ENCODE results near the gene MIER3. TPM values are rescaled to one million over a fixed set of nuclear protein-coding genes. Genes with fewer than 3 reads are reported as not detected.

Gene MIER3
- total RNA-seq, 4 donors from 2014 or later = 19.8 to 38.5 (median 29.5) TPM

DNA sequence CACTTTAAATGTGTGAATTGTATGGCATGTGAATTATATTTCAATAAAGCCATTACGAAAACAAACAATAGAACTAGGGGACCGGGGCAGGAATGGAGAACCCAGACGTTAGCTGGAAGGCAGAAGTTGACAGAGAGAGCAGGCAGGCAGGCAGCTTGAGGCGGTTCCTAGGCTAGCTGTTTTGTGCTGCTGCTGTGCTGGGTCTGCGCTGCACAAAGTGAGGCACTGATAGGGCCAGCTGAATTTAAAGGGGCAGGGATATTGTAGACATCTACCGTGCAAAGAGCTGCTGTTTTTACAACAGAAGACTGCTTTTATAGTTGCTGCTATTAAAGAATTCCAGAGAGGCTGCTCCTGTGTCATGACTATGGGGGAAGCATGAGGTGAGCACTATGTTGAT is 21.6 kb upstream of the MIER3 start:
- no peak for DNase-seq
- no peaks in the 10 kb centered on the region for H3K27me3 ChIP-seq
- H3K36me3 ChIP-seq = no peaks in the 10 kb centered on the region
- peaks cover 0 to 4% (median 0%) of the 10 kb centered on the region in 4 donors for H3K4me1 ChIP-seq
- TF ChIP-seq, protein P1, sequence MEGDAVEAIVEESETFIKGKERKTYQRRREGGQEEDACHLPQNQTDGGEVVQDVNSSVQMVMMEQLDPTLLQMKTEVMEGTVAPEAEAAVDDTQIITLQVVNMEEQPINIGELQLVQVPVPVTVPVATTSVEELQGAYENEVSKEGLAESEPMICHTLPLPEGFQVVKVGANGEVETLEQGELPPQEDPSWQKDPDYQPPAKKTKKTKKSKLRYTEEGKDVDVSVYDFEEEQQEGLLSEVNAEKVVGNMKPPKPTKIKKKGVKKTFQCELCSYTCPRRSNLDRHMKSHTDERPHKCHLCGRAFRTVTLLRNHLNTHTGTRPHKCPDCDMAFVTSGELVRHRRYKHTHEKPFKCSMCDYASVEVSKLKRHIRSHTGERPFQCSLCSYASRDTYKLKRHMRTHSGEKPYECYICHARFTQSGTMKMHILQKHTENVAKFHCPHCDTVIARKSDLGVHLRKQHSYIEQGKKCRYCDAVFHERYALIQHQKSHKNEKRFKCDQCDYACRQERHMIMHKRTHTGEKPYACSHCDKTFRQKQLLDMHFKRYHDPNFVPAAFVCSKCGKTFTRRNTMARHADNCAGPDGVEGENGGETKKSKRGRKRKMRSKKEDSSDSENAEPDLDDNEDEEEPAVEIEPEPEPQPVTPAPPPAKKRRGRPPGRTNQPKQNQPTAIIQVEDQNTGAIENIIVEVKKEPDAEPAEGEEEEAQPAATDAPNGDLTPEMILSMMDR (IDR thresholded peaks at IDR 0.05) = no peak
- no peak for TF ChIP-seq POLR2A (IDR thresholded peaks at IDR 0.05)
- no peak overlapping the region for H3K4me3 ChIP-seq
- H3K27ac ChIP-seq = no peak overlapping the region
- H3K9me3 ChIP-seq = no peaks in the 10 kb centered on the region

DNA sequence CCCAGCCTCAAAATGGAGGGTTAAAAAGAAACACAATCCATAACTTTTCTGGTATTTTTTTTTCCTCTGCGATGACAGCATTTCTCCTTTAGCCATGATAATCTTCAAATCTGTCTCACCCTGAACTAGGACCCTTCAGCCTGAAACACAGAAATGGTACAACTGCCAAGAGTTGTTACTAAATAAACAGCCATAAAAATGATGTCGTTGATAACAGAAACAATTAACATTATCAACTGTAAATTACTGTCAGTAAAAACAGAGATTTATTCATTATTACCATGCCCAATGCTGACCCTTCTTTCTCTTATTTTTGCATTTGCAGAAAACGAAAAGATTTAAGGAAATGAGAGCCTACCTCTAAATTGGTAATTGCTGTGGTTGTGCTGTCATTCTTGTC is 19.4 kb upstream of the MIER3 start:
- H3K9me3 ChIP-seq = no peaks in the 10 kb centered on the region
- H3K4me3 ChIP-seq = no peak overlapping the region
- TF ChIP-seq, protein P1 (IDR thresholded peaks at IDR 0.05) = no peak
- no peak for TF ChIP-seq POLR2A (IDR thresholded peaks at IDR 0.05)
- no peak overlapping the region for H3K27ac ChIP-seq
- no peaks in the 10 kb centered on the region for H3K4me1 ChIP-seq
- H3K27me3 ChIP-seq = no peaks in the 10 kb centered on the region
- no peaks in the 10 kb centered on the region for H3K36me3 ChIP-seq
- no peak for DNase-seq

DNA sequence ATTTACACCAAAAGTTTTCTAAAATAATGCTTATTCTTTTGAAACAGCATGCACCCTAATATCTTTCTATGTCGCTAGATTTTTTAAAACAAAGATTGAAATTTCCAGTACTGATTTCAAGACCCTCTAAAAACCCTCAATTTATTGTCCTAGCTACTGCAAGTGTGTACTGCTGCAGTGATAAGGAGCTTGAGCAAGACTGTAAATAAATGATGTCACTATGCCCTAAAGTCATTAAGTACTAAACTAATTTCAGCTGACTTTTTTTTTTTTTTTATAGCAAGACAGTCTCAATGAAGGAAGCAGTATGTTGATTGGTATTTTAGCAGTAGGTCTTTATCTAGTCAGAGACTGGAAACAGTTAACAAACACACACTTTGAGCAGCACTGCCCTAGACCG is 12.2 kb upstream of the MIER3 start:
- Histone ChIP-seq H3K27me3 (no peaks in the 10 kb centered on the region), H3K36me3 (no peaks in the 10 kb centered on the region), H3K9me3 (no peaks in the 10 kb centered on the region), H3K4me3 (no peak overlapping the region), H3K4me1 (peaks cover 0 to 3% (median 0%) of the 10 kb centered on the region in 4 donors), H3K27ac (no peak overlapping the region)
- no peak for TF ChIP-seq POLR2A (IDR thresholded peaks at IDR 0.05)
- TF ChIP-seq, protein P1 (IDR thresholded peaks at IDR 0.05) = peak in 3 of 6 experiments; percentile 38 to 54 (median 43)
- no peak for DNase-seq

DNA sequence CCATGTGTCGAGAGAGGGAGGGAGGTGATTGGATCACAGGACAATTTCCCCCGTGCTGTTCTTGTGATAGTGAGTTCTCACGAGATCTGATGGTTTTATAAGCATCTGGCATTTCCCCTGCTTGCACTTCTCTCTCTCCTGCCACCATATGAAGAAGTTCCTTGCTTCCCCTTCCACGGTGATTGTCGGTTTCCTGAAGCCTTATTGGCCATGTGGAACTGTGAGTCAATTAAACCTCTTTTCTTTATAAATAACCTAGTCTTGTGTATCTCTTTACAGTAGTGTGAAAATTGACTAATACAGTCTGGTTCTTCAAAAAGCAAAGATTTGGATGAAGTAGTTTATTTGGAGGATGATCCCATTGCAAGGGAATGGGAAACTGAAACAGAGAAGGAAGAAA is 11.3 kb upstream of the MIER3 start:
- no peak for DNase-seq
- no peaks in the 10 kb centered on the region for H3K36me3 ChIP-seq
- H3K9me3 ChIP-seq = no peaks in the 10 kb centered on the region
- no peak overlapping the region for H3K4me3 ChIP-seq
- H3K4me1 ChIP-seq = peaks cover 0 to 3% (median 0%) of the 10 kb centered on the region in 4 donors
- no peaks in the 10 kb centered on the region for H3K27me3 ChIP-seq
- TF ChIP-seq, protein P1 (IDR thresholded peaks at IDR 0.05) = no peak
- TF ChIP-seq POLR2A (IDR thresholded peaks at IDR 0.05) = no peak
- H3K27ac ChIP-seq = peak overlapping the region in 1 of 4 donors; percentile 16

DNA sequence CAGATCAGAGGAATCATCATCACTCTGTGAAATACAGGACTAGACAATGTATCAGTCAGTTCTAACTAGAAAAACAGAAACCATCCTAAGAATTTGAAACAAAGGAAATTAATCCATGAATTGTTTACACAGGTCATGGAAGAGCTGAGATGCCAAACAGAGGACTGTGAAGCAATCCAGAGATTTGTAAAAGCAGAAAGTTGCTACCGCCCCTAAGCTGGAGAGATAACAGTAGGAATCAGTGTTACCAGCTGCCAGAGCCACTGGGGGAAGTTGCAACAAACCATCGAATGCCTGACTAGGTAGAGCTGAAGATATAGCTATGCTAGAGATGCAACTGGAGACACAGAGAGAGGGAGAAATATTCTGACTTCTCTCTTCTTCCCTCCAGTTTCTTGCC is 10.4 kb upstream of the MIER3 start:
- TF ChIP-seq POLR2A (IDR thresholded peaks at IDR 0.05) = no peak
- TF ChIP-seq, protein P1 (IDR thresholded peaks at IDR 0.05) = no peak

DNA sequence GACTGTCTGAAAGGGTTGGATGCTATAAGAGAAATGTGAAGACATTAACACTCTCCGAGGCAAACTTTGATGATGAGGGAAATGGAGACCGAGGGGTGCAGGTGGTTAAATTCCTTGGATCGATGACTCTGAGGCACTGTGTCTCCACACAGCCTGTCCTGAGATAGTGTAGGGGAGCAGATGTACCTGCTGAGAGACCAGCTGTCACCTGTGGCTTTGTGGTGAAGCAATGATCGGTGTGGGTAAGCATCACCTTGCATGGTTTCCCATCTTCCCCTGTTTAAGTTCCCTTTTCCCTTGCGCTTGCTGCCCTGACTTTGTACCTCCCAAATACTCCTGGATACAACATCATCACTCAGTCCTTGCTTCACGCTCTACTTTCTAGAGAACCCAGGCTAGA is 9.8 kb upstream of the MIER3 start:
- H3K9me3 ChIP-seq = no peaks in the 10 kb centered on the region
- no peak for TF ChIP-seq POLR2A (IDR thresholded peaks at IDR 0.05)
- TF ChIP-seq, protein P1 (IDR thresholded peaks at IDR 0.05) = no peak
- H3K36me3 ChIP-seq = no peaks in the 10 kb centered on the region
- H3K27me3 ChIP-seq = no peaks in the 10 kb centered on the region
- H3K4me1 ChIP-seq = peaks cover 0 to 3% (median 0%) of the 10 kb centered on the region in 4 donors
- no peak overlapping the region for H3K4me3 ChIP-seq
- DNase-seq = no peak
- no peak overlapping the region for H3K27ac ChIP-seq

More for the DNA sequence above, 10.4 kb upstream of the MIER3 start:
- Histone ChIP-seq H3K9me3 (no peaks in the 10 kb centered on the region), H3K27me3 (no peaks in the 10 kb centered on the region), H3K4me1 (peaks cover 0 to 3% (median 0%) of the 10 kb centered on the region in 4 donors), H3K36me3 (no peaks in the 10 kb centered on the region), H3K4me3 (no peak overlapping the region), H3K27ac (no peak overlapping the region)
- DNase-seq = no peak

All from Peyer's patch (tissue), 4 donors.